Left hindlimb (tissue), 1 donor: Measurements from ENCODE around the gene HOXB13.

Source experiments
- DNase-seq: peaks from one replicate; pipeline ENCODE4 v3.0.0-alpha.2; 2018

Gene HOXB13

GRCh38 chr17:48728232-48729231 lies at the start of gene HOXB13:
Gene HOXB13, minus strand, starts transcription at chr17:48728750. Its CDS starts 157 bp downstream, at chr17:48728593.
- no peak for DNase-seq

GRCh38 chr17:48776602-48777001 lies 48.1 kb upstream of the HOXB13 start:
- DNase-seq, result no peak

GRCh38 chr17:48773245-48773644 lies 44.7 kb upstream of the HOXB13 start:
- DNase-seq, result no peak

- DNase-seq, result no peak
Measured at GRCh38 chr17:48770954-48771353, 42.4 kb upstream of the HOXB13 start.

- no peak for DNase-seq
Measured at GRCh38 chr17:48769009-48769675, 40.6 kb upstream of the HOXB13 start.

GRCh38 chr17:48767263-48767774 lies 38.8 kb upstream of the HOXB13 start:
- no peak for DNase-seq

- no peak for DNase-seq
Measured at GRCh38 chr17:48761114-48761513, 32.6 kb upstream of the HOXB13 start.

GRCh38 chr17:48760411-48760810 lies 31.9 kb upstream of the HOXB13 start:
- DNase-seq, result no peak

- no peak for DNase-seq
Measured at GRCh38 chr17:48759288-48759687, 30.7 kb upstream of the HOXB13 start.

- no peak for DNase-seq
Measured at GRCh38 chr17:48757524-48757961, 29.0 kb upstream of the HOXB13 start.

- DNase-seq, result no peak
Measured at GRCh38 chr17:48756830-48757251, 28.3 kb upstream of the HOXB13 start.

- DNase-seq, result no peak
Measured at GRCh38 chr17:48755356-48755755, 26.8 kb upstream of the HOXB13 start.

- no peak for DNase-seq
Measured at GRCh38 chr17:48754500-48755261, 26.1 kb upstream of the HOXB13 start.

GRCh38 chr17:48753794-48754499 lies 25.4 kb upstream of the HOXB13 start:
- DNase-seq, result no peak

- DNase-seq, result peak; percentile 56
Measured at GRCh38 chr17:48752399-48753288, 24.1 kb upstream of the HOXB13 start.

GRCh38 chr17:48751733-48752398 lies 23.3 kb upstream of the HOXB13 start:
- no peak for DNase-seq

- DNase-seq, result no peak
Measured at GRCh38 chr17:48751172-48751571, 22.6 kb upstream of the HOXB13 start.

- DNase-seq, result no peak
Measured at GRCh38 chr17:48749621-48750553, 21.3 kb upstream of the HOXB13 start.
